Adipose tissue (tissue), 3 donors: ENCODE measurements around the gene MYO19. TPM values are rescaled to one million over a fixed set of nuclear protein-coding genes. Genes with fewer than 3 reads are reported as not detected.
"Not testable (repeated sequence)": the region's sequence is repeated elsewhere in the genome, so short reads cannot be mapped to it uniquely, and the experiment has no call there.

Source experiments
- H3K27ac ChIP-seq: one replicate; pipeline ENCODE4 v1.5.1; 2013; ENCODE audit warnings: low read depth, low read length
- WGBS, 3 donors: extraction: QIAGEN DNeasy Blood & Tissue Kit; methylation state at CpG; one replicate each; pipeline ENCODE4 v1.1.7; 2013; 5-methylcytosine and 5-hydroxymethylcytosine counted together
- polyA plus RNA-seq, 3 donors: library from polyadenylated mRNA; stranded (reverse); fragments of 200-250 nt; gene quantifications; one replicate each; pipeline ENCODE4 v1.2.3, GENCODE V29; 2013
- donor health status: healthy with polysubstance abuse.
- donor health status: Bipolar disorder and iron deficiency.
- donor health status: healthy.

MYO19 gene
- polyA plus RNA-seq, 3 donors, result 16.5 to 18.6 (median 18.5) TPM

- WGBS, 3 donors, result 6% methylated on average over 58 to 79 of the region's 79 CpGs
- no peak overlapping the region for H3K27ac ChIP-seq
Observed at GRCh38 chr17:36482611-36483504, 51.8 kb downstream of the MYO19 start.

GRCh38 chr17:36481829-36482228 lies 52.8 kb downstream of the MYO19 start:
- no peak overlapping the region for H3K27ac ChIP-seq
- 39 to 79% (median 75%) methylated on average over 7 of the region's 7 CpGs for WGBS, 3 donors

DNA sequence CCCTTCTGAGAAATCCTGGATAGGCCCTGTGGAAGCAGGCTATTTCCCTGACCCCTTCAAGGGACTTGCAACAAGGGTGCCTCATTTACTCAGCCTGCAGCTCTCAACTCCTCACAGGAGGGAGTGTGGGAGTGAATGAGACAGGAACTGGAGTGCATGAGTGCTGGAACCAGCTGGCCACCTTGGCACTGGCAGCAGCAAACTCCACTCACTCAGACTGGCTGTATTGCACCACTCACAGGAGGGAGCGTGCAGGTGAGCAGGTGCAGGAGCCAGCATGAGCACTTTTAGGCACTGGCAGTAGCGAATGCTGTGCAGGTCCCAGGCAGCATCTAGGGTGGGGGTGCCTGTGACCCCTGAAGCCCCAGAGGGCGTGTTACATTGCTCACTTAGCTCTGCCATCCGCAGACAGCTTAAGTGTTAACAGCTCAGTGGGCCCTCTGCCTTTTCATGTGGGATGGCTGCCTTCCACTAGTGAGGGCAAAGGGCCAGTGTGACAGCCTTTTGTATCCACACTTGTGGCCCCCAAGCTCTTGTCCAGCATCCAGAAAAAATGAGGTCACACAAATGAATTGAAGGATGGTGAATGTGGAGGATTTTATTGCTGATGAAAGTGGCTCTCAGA lies 59.2 kb downstream of the MYO19 start:
- WGBS, 3 donors, result 51 to 77% (median 75%) methylated on average over 4 of the region's 4 CpGs

GRCh38 chr17:36474571-36474970 lies 60.1 kb downstream of the MYO19 start:
- H3K27ac ChIP-seq, result no peak overlapping the region
- 58 to 63% (median 62%) methylated on average over 7 of the region's 7 CpGs for WGBS, 3 donors

More for the DNA sequence above, 59.2 kb downstream of the MYO19 start:
- H3K27ac ChIP-seq, result no peak overlapping the region

DNA sequence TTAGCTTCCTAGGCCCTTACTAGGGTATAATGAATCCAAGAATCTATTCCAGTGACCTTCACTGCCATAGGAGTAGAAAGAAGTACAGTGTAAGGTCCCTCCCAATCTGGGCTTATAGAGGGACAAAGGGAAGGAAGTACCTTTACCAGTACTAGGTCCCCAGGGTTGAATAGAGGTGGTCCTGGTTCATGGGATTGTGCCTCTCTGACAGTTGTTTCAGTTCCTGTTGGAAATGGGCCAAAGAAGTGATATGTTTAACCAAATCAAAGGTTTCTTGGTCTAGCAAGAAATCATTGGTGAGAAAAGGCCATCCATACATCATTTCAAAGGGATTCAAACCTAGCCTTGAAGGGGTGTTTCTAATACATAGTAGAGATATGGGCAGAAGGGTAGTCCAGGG lies 64.2 kb downstream of the MYO19 start:
- H3K27ac ChIP-seq, result no peak overlapping the region

DNA sequence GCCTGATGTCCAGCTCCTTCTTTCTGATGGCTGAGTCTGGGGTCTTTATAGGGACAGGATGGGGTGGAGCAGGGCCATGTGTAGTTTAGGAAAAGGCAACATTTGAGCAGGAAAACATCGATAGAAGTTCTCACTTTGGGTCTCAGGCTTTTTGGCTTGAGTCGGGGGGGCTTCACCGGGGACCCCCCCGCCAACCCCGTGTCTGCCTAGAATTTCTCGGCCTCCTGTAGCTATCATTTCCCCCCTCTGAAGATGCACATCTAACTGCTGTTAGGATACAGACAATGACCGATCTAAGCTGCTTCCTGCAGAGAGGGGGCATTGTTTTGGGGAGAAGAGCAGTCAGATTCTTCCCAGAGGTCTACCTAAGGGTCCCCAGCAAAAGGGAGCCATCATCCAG lies 64.9 kb downstream of the MYO19 start:
- WGBS, 3 donors, result 67 to 73% (median 72%) methylated on average over 7 of the region's 7 CpGs
- no peak overlapping the region for H3K27ac ChIP-seq

DNA sequence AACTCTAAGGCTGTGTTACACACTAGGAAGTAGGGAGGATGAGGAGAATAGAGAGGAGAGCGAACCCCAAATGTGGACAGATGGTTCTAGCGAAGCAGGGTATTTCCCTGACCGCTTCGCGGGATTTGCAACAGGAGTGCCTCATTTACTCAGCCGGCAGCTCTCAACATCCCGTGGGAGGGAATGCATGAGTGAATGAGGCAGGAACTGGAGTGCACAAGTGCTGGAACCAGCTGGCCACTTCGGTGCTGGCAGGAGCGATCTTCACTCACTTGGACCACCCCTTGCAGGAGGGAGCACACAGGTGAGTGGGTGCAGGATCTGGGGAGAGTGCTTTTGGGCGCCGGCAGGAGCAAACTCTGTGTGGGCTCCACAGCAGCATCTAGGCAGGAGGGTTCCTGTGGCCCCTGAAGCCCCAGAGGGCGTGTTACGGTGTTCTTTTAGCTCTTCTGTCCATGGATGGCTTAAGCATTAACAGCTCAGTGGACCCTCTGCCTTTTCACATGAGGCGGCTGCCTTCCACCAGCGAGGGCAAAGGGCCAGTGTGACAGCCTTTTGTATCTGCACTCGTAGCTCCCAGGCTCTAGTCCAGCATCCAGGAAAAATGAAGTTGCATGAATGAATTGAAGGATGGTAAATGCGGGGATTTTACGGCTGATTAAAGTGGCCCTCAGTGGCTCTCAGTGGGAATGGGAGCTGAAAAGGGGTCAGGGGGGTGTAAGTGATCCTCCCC lies 65.6 kb downstream of the MYO19 start:
- no peak overlapping the region for H3K27ac ChIP-seq
- 58 to 71% (median 68%) methylated on average over 18 of the region's 18 CpGs for WGBS, 3 donors

DNA sequence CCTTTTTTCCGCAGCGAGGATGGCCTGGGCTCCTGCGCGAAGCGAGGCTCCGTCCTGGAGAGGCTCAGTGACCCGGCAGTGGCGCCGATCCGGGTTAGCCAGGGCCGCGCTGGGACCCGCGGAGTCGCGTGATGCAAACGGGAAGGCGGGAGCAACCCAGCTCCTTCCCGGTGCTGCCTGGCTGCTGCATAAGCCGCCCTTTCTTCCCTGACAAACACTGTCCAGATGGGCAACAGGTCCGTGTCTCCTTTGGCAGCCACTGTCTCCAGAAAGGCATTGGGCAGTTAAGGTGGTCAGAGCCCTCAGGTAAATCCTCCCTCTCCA lies 69.9 kb downstream of the MYO19 start:
- H3K27ac ChIP-seq, result no peak overlapping the region
- 7 to 10% (median 8%) methylated on average over 21 of the region's 21 CpGs for WGBS, 3 donors

DNA sequence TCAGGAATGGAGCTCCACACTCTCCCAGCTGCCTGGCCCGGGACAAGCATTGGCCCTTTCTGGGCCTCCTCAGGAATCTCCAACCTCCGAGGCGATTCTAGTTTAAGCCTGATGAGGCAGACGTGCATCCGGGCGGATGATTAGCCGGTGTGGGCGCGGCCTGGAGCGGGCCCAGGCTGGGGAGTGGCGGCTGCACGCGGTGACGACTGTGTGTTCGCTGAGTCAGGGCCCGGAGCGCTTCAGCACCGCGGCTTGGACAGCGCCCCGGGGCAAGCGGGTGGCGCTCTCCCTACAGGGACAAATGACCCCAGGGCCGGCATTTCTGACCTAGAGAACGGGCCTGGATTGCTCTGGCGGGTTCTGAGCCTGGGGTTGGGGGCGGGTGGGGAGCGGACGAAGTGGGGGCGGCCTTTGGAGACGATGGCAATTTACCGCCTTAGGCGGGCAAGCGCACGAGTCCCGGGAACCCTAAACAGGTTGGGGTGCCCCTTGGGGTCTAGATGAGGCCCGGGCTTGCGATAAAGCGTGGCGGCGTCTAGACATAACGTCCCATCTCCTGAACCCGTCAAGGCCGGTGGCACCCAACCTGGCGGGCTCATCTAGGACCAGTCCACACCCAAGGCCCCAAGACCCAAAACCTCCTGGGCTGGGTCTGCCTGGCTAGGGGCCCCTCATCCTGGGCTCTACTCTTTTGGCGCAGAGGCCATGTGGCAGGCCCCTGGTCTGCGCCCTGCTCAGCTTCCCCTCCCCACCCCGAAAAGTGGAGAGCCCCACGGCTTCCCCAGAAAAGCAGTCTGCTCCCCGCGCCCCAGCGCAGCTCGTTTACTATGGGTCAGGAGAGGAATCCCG lies 70.5 kb downstream of the MYO19 start:
- WGBS, 3 donors, result 12 to 16% (median 15%) methylated on average over 54 of the region's 54 CpGs
- no peak overlapping the region for H3K27ac ChIP-seq

GRCh38 chr17:36461330-36462110 lies 73.1 kb downstream of the MYO19 start:
- 52 to 56% (median 55%) methylated on average over 10 of the region's 10 CpGs for WGBS, 3 donors
- H3K27ac ChIP-seq, result no peak overlapping the region

GRCh38 chr17:36460265-36460937 lies 74.3 kb downstream of the MYO19 start:
- no peak overlapping the region for H3K27ac ChIP-seq
- WGBS, 3 donors, result 56 to 64% (median 64%) methylated on average over 5 of the region's 5 CpGs

- WGBS, 3 donors, result 71 to 74% (median 73%) methylated on average over 7 of the region's 7 CpGs
- no peak overlapping the region for H3K27ac ChIP-seq
Observed at GRCh38 chr17:36459601-36460000, 75.1 kb downstream of the MYO19 start.

GRCh38 chr17:36459045-36459444 lies 75.6 kb downstream of the MYO19 start:
- WGBS, 3 donors, result 90 to 94% (median 91%) methylated on average over 5 of the region's 5 CpGs

GRCh38 chr17:36457701-36458100 lies 77.0 kb downstream of the MYO19 start:
- not testable (repeated sequence) for H3K27ac ChIP-seq
- WGBS, 3 donors, result 88 to 95% methylated on average over 7 to 8 of the region's 9 CpGs; no CpG with 5 or more reads in 1 of the 3 donors

More at GRCh38 chr17:36459045-36459444, 75.6 kb downstream of the MYO19 start:
- no peak overlapping the region for H3K27ac ChIP-seq

DNA sequence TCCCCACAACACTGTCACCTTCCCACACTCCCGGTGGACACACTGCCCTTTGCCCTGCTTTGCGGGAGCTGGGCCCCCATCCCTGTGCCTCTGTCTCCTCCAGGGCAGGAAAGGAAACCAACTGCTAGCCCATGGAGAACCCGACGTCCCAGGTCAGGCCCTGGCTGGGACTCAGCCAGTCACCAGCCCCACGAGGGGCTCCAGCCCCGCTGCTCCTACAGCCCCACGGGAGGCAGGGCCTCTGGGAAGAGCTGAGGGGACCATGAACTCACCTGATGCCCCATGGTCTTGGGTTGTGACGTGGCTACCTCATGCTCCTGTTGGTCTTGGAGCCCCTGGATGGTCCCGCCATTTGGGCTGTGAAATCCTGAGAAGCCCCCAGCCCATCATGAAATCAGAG lies 81.8 kb downstream of the MYO19 start:
- 67 to 81% (median 75%) methylated on average over 6 to 9 of the region's 9 CpGs for WGBS, 3 donors
- H3K27ac ChIP-seq, result not testable (repeated sequence)

DNA sequence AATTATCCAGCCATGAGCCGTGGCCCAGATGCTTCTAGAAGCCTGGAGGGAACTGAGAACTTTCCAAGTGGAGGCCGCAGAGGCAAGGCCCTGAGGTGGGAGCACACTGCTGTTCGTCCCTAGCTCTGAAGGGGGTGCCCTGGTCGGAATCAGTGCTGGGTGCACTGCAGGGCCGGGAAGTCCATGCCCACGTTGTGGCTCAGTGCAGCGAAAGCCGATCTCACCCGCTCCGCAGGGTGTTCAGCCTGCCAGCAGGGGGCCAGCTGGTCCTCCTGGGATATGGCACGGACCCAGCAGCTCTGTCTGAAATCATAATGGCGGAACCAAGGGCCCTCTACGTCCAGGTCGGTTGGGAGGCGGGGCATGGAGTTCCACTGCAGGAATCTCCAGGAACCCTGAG lies 84.7 kb downstream of the MYO19 start:
- 47 to 61% (median 56%) methylated on average over 5 to 9 of the region's 15 CpGs for WGBS, 3 donors
- H3K27ac ChIP-seq, result not testable (repeated sequence)
